Ovary (tissue), 9 donors: Measurements from ENCODE around the gene CACNB4. TPM values are rescaled to one million over a fixed set of nuclear protein-coding genes. Genes with fewer than 3 reads are reported as not detected.

ENCODE experiments used
- DNase-seq, 5 donors: peaks; one replicate each; pipeline ENCODE4 v3.0.0-alpha.2; 2019 to 2020
- H3K27ac ChIP-seq, 2 donors: fragments of 200-600 bp; one replicate each; pipeline versions ENCODE4 v1.5.1 to v1.8.0; 2019 to 2022
- H3K27me3 ChIP-seq: fragments of 200-600 bp; one replicate; pipeline ENCODE4 v1.8.0; 2022
- H3K36me3 ChIP-seq: fragments of 200-600 bp; sonication (generic); one replicate; pipeline ENCODE4 v1.5.1; 2019
- H3K4me1 ChIP-seq: one replicate; pipeline ENCODE4 v1.8.1; 2013; ENCODE audit warnings: mild to moderate bottlenecking, moderate library complexity; ENCODE audit not compliant: insufficient read depth
- H3K4me3 ChIP-seq: fragments of 200-600 bp; sonication (generic); one replicate; pipeline ENCODE4 v1.5.1; 2017
- H3K9me3 ChIP-seq, 2 donors: fragments of 200-600 bp in 1 of 2; sonication (generic) in 1 of 2; one replicate each; pipeline versions ENCODE4 v1.5.1 to v1.8.1; 2013 to 2019; ENCODE audit warnings: mild to moderate bottlenecking in 1 of 2, moderate library complexity in 1 of 2
- EP300 ChIP-seq: sonication (generic); formaldehyde crosslinking; IDR thresholded peaks from one replicate; pipeline ENCODE4 v1.6.1; 2017; ENCODE audit warnings: antibody characterized with exemption
- POLR2A ChIP-seq: fragments of 450-650 bp; IDR thresholded peaks from one replicate; pipeline ENCODE4 v1.6.1; 2017; ENCODE audit warnings: antibody characterized with exemption, mild to moderate bottlenecking, moderate library complexity
- WGBS, 3 donors: extraction: QIAGEN DNeasy Blood & Tissue Kit in 1 of 3; methylation state at CpG; one replicate each; pipeline versions ENCODE4 v1.1.5 to v1.1.7; 2013 to 2017; 5-methylcytosine and 5-hydroxymethylcytosine counted together
- intact Hi-C, 4 donors: fragments of 100-400 bp; cut with DNase I; formaldehyde crosslinking; loops; one replicate each; pipeline versions ENCODE4 v1.11.0 to v1.15.1; 2022 to 2023
- polyA plus RNA-seq, 2 donors: library from polyadenylated mRNA; stranded (reverse); fragments of 200-250 nt in 1 of 2; fragments of 350-450 nt in 1 of 2; fragmentation: Illumina TruSeq in 1 of 2; extraction: RNeasy Lipid Tissue Mini Kit (QIAGEN cat#74804) in 1 of 2; gene quantifications; one replicate each; pipeline ENCODE4 v1.2.3, GENCODE V29; 2013 to 2014
- total RNA-seq, 7 donors: library from RNA; depleted of rRNA in 2 of 7; stranded (reverse); fragments of >200 nt in 2 of 7; fragmentation: NEBNext Ultra II Directional in 3 of 7; extraction: Animal tissue kit (Norgen Biotek cat#: 25700) in 3 of 7; gene quantifications; one replicate each; pipeline versions ENCODE4 v1.1.0 to v1.2.4, GENCODE V29; 2016 to 2023
- TF ChIP-seq, protein P1 (sequence below), 3 donors: fragments of 450-650 bp in 2 of 3; fragments of 200-600 bp in 1 of 3; IDR thresholded peaks; one replicate each; pipeline versions ENCODE4 v1.5.1 to v1.8.0; 2016 to 2022; ENCODE audit warnings: antibody characterized with exemption in 3 of 3, mild to moderate bottlenecking in 1 of 3
- donor health status: DM: no; HTN: no; CAD: no; lungs with moderate emphysema.
- donor health status: DM: no; HTN: no; CAD: no.
- donor health status: Bipolar disorder and iron deficiency.
- donor health status: DM: yes; HTN: yes; CAD: no.
- donor health status: DM: no; HTN: no; CAD: no.
- donor health status: DM: yes; HTN: yes; CAD: no.

Gene CACNB4
- total and polyA plus RNA-seq, 9 donors = 0.23 to 1.9 (median 1.0) TPM

DNA sequence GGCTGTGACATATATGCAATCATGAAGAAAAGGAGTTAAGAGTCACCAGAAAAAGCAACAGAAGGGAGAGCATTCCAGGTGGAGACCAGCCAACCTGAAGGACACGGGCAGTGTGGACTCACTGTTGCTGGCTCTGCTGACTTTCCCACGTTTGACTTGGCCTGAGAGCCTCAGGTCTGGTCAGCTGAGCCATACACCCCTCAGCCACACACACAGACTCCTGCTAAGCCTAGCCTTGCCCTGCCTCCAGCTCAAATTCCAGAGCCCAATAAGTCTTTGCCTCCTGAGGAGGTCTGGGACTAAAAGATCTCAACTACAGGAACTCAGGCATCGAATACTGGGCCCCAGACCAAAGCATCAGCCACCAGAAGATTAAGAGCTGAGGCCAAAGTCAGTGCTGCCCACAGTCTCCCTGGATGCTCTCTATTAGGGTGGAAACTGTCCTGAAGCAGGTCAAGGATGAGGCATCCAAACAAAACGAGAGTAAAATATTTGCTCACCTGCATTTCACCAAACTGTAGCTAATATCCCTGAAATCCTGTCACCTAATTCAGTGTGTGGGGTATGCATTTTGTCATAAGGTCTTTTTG, 23.3 kb downstream of the CACNB4 start:
- WGBS, 3 donors = 22 to 38% (median 25%) methylated on average over 4 of the region's 4 CpGs
- Histone ChIP-seq H3K27ac (no peak overlapping the region), H3K36me3 (no peaks in the 10 kb centered on the region), H3K27me3 (no peaks in the 10 kb centered on the region), H3K4me3 (no peak overlapping the region), H3K4me1 (no peaks in the 10 kb centered on the region), H3K9me3 (no peaks in the 10 kb centered on the region)
- DNase-seq = no peak
- no peak for TF ChIP-seq EP300
- no peak for TF ChIP-seq POLR2A
- TF ChIP-seq, protein P1, sequence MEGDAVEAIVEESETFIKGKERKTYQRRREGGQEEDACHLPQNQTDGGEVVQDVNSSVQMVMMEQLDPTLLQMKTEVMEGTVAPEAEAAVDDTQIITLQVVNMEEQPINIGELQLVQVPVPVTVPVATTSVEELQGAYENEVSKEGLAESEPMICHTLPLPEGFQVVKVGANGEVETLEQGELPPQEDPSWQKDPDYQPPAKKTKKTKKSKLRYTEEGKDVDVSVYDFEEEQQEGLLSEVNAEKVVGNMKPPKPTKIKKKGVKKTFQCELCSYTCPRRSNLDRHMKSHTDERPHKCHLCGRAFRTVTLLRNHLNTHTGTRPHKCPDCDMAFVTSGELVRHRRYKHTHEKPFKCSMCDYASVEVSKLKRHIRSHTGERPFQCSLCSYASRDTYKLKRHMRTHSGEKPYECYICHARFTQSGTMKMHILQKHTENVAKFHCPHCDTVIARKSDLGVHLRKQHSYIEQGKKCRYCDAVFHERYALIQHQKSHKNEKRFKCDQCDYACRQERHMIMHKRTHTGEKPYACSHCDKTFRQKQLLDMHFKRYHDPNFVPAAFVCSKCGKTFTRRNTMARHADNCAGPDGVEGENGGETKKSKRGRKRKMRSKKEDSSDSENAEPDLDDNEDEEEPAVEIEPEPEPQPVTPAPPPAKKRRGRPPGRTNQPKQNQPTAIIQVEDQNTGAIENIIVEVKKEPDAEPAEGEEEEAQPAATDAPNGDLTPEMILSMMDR (IDR thresholded peaks at IDR 0.05) = no peak
- intact Hi-C loops = no loop called here

DNA sequence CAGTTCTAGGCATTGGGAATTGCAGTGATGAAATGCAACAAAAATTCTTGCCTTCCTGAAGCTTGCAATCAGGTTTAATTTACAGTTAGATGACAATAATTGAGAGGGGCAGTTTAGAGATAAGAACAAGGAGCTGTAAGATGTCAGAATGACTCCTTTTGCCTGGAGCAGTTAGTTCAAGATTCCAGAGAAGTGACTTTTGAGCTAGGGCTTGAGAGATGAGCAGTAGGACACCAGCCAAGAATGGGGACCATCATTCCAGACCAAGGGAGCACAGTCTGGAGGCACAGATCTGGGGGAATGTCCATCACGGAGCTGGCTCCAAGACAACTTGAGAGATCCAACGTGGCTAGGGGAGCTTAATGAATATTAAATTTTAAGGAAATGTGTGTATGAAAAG, 26.8 kb downstream of the CACNB4 start:
- Histone ChIP-seq H3K9me3 (no peaks in the 10 kb centered on the region), H3K4me1 (no peaks in the 10 kb centered on the region), H3K36me3 (no peaks in the 10 kb centered on the region), H3K27me3 (no peaks in the 10 kb centered on the region), H3K27ac (no peak overlapping the region), H3K4me3 (no peak overlapping the region)
- DNase-seq = no peak
- intact Hi-C loops = no loop called here
- TF ChIP-seq EP300 (no peak), POLR2A (no peak)
- TF ChIP-seq, protein P1 (IDR thresholded peaks at IDR 0.05) = no peak
- WGBS, 3 donors = 85 to 87% (median 86%) methylated on average over 2 of the region's 2 CpGs

DNA sequence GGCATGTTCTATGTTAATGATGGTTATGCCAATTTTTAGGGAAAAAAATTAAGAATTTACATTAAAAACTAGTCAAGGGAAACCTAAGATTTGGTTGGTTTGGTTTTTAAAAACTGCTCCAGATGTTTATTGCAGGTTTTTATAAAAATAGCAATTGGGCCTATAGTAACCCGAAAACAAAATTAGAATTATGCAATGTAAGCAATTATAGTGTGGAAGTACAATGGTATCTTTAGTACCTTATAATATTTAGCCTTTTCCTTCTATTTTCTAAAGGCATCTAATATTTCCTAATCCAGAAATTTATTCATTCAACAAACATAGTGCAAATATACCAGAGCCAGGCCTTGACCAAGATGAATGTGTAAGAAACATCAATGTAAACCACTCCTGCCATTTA, 27.3 kb downstream of the CACNB4 start:
- Histone ChIP-seq H3K36me3 (no peaks in the 10 kb centered on the region), H3K27ac (no peak overlapping the region), H3K4me3 (no peak overlapping the region), H3K9me3 (no peaks in the 10 kb centered on the region), H3K4me1 (no peaks in the 10 kb centered on the region), H3K27me3 (no peaks in the 10 kb centered on the region)
- DNase-seq = no peak
- no peak for TF ChIP-seq EP300
- no peak for TF ChIP-seq POLR2A
- TF ChIP-seq, protein P1 (IDR thresholded peaks at IDR 0.05) = no peak
- intact Hi-C loops = no loop called here
- 96 to 98% (median 97%) methylated on average over 1 of the region's 1 CpG for WGBS, 3 donors

DNA sequence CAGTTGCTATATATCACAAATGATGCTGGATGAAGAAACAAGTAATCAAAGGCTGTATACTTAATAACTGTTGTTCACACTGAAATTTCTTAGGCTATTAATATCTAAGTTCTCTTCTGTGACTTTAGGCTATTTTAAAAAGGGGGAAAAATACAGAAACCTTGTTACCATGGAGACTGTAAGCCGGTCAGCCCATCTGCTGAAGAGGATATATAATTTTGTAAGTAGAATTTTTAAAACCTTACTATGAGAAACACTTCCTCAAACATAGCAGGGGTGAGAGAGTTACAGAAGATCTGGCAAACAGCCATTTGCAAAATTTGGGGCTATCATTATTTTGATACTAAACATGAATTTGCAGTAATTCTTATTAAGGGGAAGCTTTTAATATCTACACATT, 27.8 kb downstream of the CACNB4 start:
- DNase-seq = no peak
- no peaks in the 10 kb centered on the region for H3K9me3 ChIP-seq
- H3K4me3 ChIP-seq = no peak overlapping the region
- intact Hi-C loops = no loop called here
- no peaks in the 10 kb centered on the region for H3K36me3 ChIP-seq
- H3K27me3 ChIP-seq = no peaks in the 10 kb centered on the region
- H3K27ac ChIP-seq = no peak overlapping the region
- no peaks in the 10 kb centered on the region for H3K4me1 ChIP-seq
- 28 to 47% (median 42%) methylated on average over 1 of the region's 1 CpG for WGBS, 3 donors
- TF ChIP-seq, protein P1 (IDR thresholded peaks at IDR 0.05) = no peak
- TF ChIP-seq POLR2A (no peak), EP300 (no peak)
